ENCODE results near the gene ARL6IP1. TPM values are rescaled to one million over a fixed set of nuclear protein-coding genes. Genes with fewer than 3 reads are reported as not detected.
"Not testable (repeated sequence)": the region's sequence is repeated elsewhere in the genome, so short reads cannot be mapped to it uniquely, and the experiment has no call there.

Gene ARL6IP1
- total RNA-seq, 2 experiments from 2014 or later: 224 to 349 TPM

DNA sequence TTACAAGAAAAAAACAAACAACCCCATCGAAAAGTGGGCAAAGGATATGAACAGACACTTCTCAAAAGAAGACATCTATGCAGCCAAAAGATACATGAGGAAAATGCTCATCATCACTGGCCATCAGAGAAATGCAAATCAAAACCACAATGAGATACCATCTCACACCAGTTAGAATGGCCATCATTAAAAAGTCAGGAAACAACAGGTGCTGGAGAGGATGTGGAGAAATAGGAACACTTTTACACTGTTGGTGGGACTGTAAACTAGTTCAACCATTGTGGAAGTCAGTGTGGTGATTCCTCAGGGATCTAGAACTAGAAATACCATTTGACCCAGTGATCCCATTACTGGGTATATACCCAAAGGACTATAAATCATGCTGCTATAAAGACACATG lies 23.7 kb downstream of the ARL6IP1 start:
- BruUV-seq (replicated peaks); intact Hi-C loops (cut with micrococcal nuclease; ENCODE audit: unreplicated experiment); H3K27ac ChIP-seq (ENCODE audit: low read depth, low read length, poor library complexity, severe bottlenecking); H4K20me1 ChIP-seq (ENCODE audit: insufficient read depth, low read length); H3K79me2 ChIP-seq (ENCODE audit: insufficient read depth, low read depth, low read length); DNase-seq (ENCODE audit: low spot score); H3K4me1 ChIP-seq (ENCODE audit: insufficient read depth, low read length, poor library complexity, severe bottlenecking); CTCF ChIA-PET (ENCODE audit: unreplicated experiment); H3K36me3 ChIP-seq (ENCODE audit: insufficient read depth, low read length); POLR2A ChIA-PET; H3K9me2 ChIP-seq (ENCODE audit: insufficient read depth, low read length); H3K4me2 ChIP-seq (ENCODE audit: low read length); H2AFZ ChIP-seq (ENCODE audit: low read length); H3K4me3 ChIP-seq (ENCODE audit: low read depth, low read length, poor library complexity, severe bottlenecking); H3K9me3 ChIP-seq (ENCODE audit: low read length): not testable (repeated sequence)

DNA sequence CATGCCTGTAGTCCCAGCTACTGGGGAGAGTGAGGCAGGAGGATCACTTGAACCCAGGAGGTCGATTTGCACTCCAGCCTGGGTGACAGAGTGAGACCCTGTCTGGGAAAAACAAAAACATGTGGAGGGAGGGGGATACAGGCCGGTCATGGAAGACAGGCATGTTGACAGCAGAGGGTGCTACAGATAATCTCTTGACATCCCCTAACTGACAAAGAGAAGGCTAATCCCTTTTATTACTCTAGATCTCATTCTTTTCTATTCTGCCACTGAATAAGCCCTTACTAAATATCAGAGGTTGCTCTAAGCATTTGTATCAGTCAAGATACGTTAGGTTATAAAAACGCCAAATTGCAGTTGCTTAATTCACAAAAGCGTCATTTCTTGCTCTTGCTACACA lies 25.0 kb downstream of the ARL6IP1 start:
- H3K4me3 ChIP-seq (ENCODE audit: low read depth, low read length, poor library complexity, severe bottlenecking); H3K36me3 ChIP-seq (ENCODE audit: insufficient read depth, low read length); H3K9me2 ChIP-seq (ENCODE audit: insufficient read depth, low read length); CTCF ChIA-PET (ENCODE audit: unreplicated experiment); H3K4me1 ChIP-seq (ENCODE audit: insufficient read depth, low read length, poor library complexity, severe bottlenecking); H2AFZ ChIP-seq (ENCODE audit: low read length); H4K20me1 ChIP-seq (ENCODE audit: insufficient read depth, low read length); intact Hi-C loops (cut with micrococcal nuclease; ENCODE audit: unreplicated experiment); H3K4me2 ChIP-seq (ENCODE audit: low read length); H3K9me3 ChIP-seq (ENCODE audit: low read length); H3K79me2 ChIP-seq (ENCODE audit: insufficient read depth, low read depth, low read length); BruUV-seq (replicated peaks); DNase-seq (ENCODE audit: low spot score); H3K27ac ChIP-seq (ENCODE audit: low read depth, low read length, poor library complexity, severe bottlenecking); POLR2A ChIA-PET: not testable (repeated sequence)
- TF ChIP-seq, protein P1, sequence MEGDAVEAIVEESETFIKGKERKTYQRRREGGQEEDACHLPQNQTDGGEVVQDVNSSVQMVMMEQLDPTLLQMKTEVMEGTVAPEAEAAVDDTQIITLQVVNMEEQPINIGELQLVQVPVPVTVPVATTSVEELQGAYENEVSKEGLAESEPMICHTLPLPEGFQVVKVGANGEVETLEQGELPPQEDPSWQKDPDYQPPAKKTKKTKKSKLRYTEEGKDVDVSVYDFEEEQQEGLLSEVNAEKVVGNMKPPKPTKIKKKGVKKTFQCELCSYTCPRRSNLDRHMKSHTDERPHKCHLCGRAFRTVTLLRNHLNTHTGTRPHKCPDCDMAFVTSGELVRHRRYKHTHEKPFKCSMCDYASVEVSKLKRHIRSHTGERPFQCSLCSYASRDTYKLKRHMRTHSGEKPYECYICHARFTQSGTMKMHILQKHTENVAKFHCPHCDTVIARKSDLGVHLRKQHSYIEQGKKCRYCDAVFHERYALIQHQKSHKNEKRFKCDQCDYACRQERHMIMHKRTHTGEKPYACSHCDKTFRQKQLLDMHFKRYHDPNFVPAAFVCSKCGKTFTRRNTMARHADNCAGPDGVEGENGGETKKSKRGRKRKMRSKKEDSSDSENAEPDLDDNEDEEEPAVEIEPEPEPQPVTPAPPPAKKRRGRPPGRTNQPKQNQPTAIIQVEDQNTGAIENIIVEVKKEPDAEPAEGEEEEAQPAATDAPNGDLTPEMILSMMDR (conservative IDR thresholded peaks at IDR 0.05; ENCODE audit: low read length): 0 out of 2 replicates have a peak, but pooled peaks have one; percentile 17

DNA sequence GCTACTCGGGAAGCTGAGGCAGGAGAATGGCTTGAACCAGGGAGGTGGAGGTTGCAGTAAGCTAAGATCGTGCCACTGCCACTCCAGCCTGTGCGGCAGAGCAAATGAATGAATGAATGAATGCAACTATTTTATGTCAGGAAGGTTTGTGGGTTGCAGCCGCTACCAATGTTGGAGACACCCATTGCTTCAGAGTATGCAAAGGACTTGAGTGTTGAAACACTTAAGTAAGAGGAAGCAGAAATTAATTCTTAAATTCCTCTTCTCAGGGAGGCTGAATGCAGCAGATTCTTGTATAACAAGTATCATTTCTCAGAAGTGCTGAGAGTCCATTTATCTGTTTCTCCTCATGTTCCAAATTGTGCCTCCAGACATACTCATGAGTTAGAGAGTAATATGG lies 26.7 kb downstream of the ARL6IP1 start:
- BruUV-seq (replicated peaks); CTCF ChIA-PET (ENCODE audit: unreplicated experiment); H3K79me2 ChIP-seq (ENCODE audit: insufficient read depth, low read depth, low read length): not testable (repeated sequence)

DNA sequence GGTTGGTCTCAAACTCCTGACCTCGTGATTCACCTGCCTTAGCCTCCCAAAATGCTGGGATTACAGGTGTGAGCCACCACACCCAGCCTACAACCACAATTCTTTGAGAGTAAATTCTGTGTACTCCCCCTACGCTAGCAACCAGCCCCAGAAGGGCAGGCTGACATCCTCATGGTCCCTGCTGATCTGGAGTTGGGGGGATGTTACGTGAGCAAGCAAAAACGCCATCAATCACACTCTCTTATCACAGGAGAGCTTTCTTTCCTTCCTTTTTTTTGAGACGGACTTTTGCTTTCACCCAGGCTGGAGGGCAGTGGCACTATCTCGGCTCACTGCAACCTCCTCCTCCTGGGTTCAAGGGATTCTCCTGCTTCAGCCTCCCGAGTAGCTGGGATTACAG lies 29.2 kb downstream of the ARL6IP1 start:
- H3K27ac ChIP-seq (ENCODE audit: low read depth, low read length, poor library complexity, severe bottlenecking); H4K20me1 ChIP-seq (ENCODE audit: insufficient read depth, low read length); H2AFZ ChIP-seq (ENCODE audit: low read length); H3K9me2 ChIP-seq (ENCODE audit: insufficient read depth, low read length); H3K79me2 ChIP-seq (ENCODE audit: insufficient read depth, low read depth, low read length); H3K9me3 ChIP-seq (ENCODE audit: low read length); BruUV-seq (replicated peaks); CTCF ChIA-PET (ENCODE audit: unreplicated experiment); intact Hi-C loops (cut with micrococcal nuclease; ENCODE audit: unreplicated experiment); H3K4me3 ChIP-seq (ENCODE audit: low read depth, low read length, poor library complexity, severe bottlenecking); DNase-seq (ENCODE audit: low spot score); H3K4me1 ChIP-seq (ENCODE audit: insufficient read depth, low read length, poor library complexity, severe bottlenecking); H3K36me3 ChIP-seq (ENCODE audit: insufficient read depth, low read length); H3K4me2 ChIP-seq (ENCODE audit: low read length): not testable (repeated sequence)
- POLR2A ChIA-PET: interaction anchor here (0.7 kb wide), 1 partner anchor 1528 kb away, joined by 3 read pairs; no protein-coding TSS in a partner anchor

More for the DNA sequence above, 26.7 kb downstream of the ARL6IP1 start:
- H3K36me3 ChIP-seq (ENCODE audit: insufficient read depth, low read length); H3K4me2 ChIP-seq (ENCODE audit: low read length); H3K9me3 ChIP-seq (ENCODE audit: low read length); intact Hi-C loops (cut with micrococcal nuclease; ENCODE audit: unreplicated experiment); H3K27ac ChIP-seq (ENCODE audit: low read depth, low read length, poor library complexity, severe bottlenecking); DNase-seq (ENCODE audit: low spot score); H2AFZ ChIP-seq (ENCODE audit: low read length); POLR2A ChIA-PET; H3K9me2 ChIP-seq (ENCODE audit: insufficient read depth, low read length); H4K20me1 ChIP-seq (ENCODE audit: insufficient read depth, low read length); H3K4me3 ChIP-seq (ENCODE audit: low read depth, low read length, poor library complexity, severe bottlenecking); H3K4me1 ChIP-seq (ENCODE audit: insufficient read depth, low read length, poor library complexity, severe bottlenecking): not testable (repeated sequence)

DNA sequence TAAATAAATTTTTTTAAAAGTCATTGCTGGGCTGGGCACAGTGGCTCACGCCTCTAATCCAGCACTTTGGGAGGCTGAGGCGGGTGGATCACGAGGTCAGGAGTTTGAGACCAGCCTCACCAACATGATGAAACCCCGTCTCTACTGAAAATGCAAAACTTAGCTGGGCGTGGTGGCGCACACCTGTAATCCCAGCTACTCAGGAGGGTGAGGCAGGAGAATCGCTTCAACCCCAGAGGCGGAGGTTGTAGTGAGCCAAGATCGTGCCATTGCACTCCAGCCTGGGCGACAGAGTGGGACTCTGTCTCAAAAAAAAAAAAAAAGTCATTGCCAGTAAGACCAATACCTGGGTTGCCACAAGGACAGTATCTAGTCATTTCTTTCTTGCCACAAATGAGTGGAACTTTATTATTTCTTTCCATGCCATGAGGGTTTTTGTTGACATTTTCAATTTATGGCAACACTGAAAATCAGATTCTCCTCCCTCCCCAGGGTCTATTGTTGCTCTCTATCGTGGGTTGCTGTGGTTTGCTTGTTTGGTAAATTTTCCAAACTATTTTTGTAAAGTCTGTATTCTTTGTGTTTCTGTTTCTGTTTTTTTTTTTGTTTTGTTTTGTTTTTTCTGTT lies 30.9 kb downstream of the ARL6IP1 start:
- H3K27ac ChIP-seq (ENCODE audit: low read depth, low read length, poor library complexity, severe bottlenecking); CTCF ChIA-PET (ENCODE audit: unreplicated experiment); H4K20me1 ChIP-seq (ENCODE audit: insufficient read depth, low read length); intact Hi-C loops (cut with micrococcal nuclease; ENCODE audit: unreplicated experiment); H3K79me2 ChIP-seq (ENCODE audit: insufficient read depth, low read depth, low read length); DNase-seq (ENCODE audit: low spot score); H3K9me2 ChIP-seq (ENCODE audit: insufficient read depth, low read length); H3K4me3 ChIP-seq (ENCODE audit: low read depth, low read length, poor library complexity, severe bottlenecking); H3K9me3 ChIP-seq (ENCODE audit: low read length); H3K4me1 ChIP-seq (ENCODE audit: insufficient read depth, low read length, poor library complexity, severe bottlenecking); POLR2A ChIA-PET; H2AFZ ChIP-seq (ENCODE audit: low read length); BruUV-seq (replicated peaks); H3K36me3 ChIP-seq (ENCODE audit: insufficient read depth, low read length); H3K4me2 ChIP-seq (ENCODE audit: low read length): not testable (repeated sequence)

DNA sequence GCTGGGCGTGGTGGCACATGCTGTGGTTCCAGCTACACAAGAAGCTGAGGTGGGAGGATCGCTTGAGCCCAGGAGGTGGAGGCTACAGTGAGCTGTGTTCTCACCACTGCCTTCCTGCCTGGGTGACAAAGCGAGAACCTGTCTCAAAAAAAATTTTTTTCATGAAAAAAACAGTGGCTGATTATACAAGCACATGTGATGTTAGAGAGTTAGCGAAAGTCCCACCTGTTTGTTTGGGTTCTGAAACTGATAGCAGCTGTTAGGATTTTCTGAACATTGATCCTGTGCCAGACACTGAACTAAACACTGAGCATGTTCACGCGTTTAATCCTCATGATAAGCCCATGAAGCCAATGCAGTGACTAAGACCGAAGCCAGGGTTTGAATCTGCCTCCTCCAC lies 34.1 kb downstream of the ARL6IP1 start:
- H3K9me2 ChIP-seq (ENCODE audit: insufficient read depth, low read length); H3K4me1 ChIP-seq (ENCODE audit: insufficient read depth, low read length, poor library complexity, severe bottlenecking); CTCF ChIA-PET (ENCODE audit: unreplicated experiment); BruUV-seq (replicated peaks); H4K20me1 ChIP-seq (ENCODE audit: insufficient read depth, low read length); intact Hi-C loops (cut with micrococcal nuclease; ENCODE audit: unreplicated experiment); H3K4me3 ChIP-seq (ENCODE audit: low read depth, low read length, poor library complexity, severe bottlenecking); DNase-seq (ENCODE audit: low spot score); H3K27ac ChIP-seq (ENCODE audit: low read depth, low read length, poor library complexity, severe bottlenecking); H3K79me2 ChIP-seq (ENCODE audit: insufficient read depth, low read depth, low read length); H3K36me3 ChIP-seq (ENCODE audit: insufficient read depth, low read length); H2AFZ ChIP-seq (ENCODE audit: low read length); POLR2A ChIA-PET; H3K4me2 ChIP-seq (ENCODE audit: low read length); H3K9me3 ChIP-seq (ENCODE audit: low read length): not testable (repeated sequence)

All from OCI-LY7 (cell line).